IPS-NIHi11 (cell line): ENCODE data around the gene KPNA1.

ENCODE experiments used
- DNase-seq: peaks from one replicate; pipeline ENCODE4 v3.0.0; 2012; ENCODE audit warnings: mixed read lengths, low spot score

Gene KPNA1

GRCh38 chr3:122382888-122383666 lies 131.7 kb downstream of the KPNA1 start, which contains the start of gene MIX23:
MIX23 (minus strand) TSS chr3:122383231; CDS start chr3:122383224, 7 bp downstream.
- DNase-seq = peak; percentile 87

DNA sequence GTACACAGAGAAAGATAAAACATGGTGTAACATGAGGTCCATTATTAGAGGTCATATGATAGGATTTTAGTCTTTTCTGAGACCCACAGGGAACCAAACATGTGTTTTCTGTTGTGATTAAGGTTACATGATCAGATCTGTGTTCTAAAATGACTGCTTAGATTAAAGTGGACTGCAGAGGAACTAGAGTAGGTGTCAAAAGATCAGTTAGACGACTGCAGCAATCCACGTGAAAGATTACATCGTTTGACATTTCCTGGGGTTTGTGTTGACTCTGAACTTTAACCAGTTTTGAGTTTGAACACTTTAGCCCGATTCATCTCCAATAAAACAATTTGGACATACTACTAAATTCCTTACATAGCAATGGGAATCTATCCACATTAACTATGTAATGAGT lies 136.8 kb downstream of the KPNA1 start:
- DNase-seq = no peak

DNA sequence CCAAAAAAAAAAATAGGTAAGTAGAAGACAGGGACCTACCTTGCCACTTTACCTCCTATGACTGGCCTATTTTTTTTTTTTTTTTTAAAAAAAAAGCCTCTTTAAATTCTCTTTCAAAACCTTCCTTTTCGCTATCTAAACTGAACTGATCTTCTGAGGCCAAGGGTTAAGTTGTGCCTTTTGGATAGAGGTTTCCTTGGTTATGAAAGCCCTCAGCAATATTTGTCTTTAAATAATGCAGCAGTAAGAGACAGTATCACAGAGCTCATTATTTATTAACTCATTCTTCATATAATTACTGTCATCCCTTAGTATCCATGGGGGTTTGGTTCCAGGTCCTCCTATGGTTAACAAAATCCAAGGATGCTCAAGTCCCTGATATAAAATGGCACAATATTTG lies 140.7 kb downstream of the KPNA1 start:
- no peak for DNase-seq
